Vagina (tissue), 2 donors: ENCODE data around the gene HMGCS2.

Experiments
- POLR2A ChIP-seq, 2 donors: fragments of 450-650 bp; IDR thresholded peaks; one replicate each; pipeline ENCODE4 v1.6.1; 2017; ENCODE audit warnings: antibody characterized with exemption in 2 of 2, mild to moderate bottlenecking in 2 of 2, moderate library complexity in 2 of 2
- TF ChIP-seq, protein P1 (sequence below), 3 experiments: fragments of 450-650 bp in 2 of 3; fragments of 200-600 bp in 1 of 3; sonication (generic) in 1 of 3; IDR thresholded peaks; one replicate each; pipeline ENCODE4 v1.5.1; 2017 to 2019; ENCODE audit warnings: antibody characterized with exemption in 3 of 3, mild to moderate bottlenecking in 2 of 3, moderate library complexity in 2 of 3

DNA sequence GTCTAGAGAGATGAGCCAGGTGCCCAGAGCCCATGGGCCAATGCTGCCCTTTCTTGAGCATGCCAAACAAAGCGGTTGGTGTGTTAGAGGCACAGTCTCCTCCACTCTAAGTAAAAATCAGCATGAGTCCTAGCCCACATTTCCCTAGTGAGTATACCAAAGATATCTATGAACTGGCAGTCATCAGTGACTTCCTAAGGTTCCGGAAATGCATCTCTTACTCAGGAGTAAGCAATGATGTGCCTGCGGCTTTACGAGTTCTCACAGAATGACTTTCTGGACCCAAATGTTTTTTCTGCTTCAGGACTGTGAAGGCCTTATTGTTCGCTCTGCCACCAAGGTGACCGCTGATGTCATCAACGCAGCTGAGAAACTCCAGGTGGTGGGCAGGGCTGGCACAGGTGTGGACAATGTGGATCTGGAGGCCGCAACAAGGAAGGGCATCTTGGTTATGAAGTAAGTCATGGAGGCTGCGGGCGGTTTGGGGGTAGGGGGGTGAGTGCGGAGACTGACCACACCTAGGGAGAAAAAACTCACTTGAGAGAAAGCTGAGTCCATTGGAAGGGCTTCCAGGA lies 47.8 kb downstream of the HMGCS2 start:
- TF ChIP-seq, protein P1, sequence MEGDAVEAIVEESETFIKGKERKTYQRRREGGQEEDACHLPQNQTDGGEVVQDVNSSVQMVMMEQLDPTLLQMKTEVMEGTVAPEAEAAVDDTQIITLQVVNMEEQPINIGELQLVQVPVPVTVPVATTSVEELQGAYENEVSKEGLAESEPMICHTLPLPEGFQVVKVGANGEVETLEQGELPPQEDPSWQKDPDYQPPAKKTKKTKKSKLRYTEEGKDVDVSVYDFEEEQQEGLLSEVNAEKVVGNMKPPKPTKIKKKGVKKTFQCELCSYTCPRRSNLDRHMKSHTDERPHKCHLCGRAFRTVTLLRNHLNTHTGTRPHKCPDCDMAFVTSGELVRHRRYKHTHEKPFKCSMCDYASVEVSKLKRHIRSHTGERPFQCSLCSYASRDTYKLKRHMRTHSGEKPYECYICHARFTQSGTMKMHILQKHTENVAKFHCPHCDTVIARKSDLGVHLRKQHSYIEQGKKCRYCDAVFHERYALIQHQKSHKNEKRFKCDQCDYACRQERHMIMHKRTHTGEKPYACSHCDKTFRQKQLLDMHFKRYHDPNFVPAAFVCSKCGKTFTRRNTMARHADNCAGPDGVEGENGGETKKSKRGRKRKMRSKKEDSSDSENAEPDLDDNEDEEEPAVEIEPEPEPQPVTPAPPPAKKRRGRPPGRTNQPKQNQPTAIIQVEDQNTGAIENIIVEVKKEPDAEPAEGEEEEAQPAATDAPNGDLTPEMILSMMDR (IDR thresholded peaks at IDR 0.05): no peak
- no peak for TF ChIP-seq POLR2A (IDR thresholded peaks at IDR 0.05)
